ENCODE results near the gene PIEZO1.

The PIEZO1 gene

DNA sequence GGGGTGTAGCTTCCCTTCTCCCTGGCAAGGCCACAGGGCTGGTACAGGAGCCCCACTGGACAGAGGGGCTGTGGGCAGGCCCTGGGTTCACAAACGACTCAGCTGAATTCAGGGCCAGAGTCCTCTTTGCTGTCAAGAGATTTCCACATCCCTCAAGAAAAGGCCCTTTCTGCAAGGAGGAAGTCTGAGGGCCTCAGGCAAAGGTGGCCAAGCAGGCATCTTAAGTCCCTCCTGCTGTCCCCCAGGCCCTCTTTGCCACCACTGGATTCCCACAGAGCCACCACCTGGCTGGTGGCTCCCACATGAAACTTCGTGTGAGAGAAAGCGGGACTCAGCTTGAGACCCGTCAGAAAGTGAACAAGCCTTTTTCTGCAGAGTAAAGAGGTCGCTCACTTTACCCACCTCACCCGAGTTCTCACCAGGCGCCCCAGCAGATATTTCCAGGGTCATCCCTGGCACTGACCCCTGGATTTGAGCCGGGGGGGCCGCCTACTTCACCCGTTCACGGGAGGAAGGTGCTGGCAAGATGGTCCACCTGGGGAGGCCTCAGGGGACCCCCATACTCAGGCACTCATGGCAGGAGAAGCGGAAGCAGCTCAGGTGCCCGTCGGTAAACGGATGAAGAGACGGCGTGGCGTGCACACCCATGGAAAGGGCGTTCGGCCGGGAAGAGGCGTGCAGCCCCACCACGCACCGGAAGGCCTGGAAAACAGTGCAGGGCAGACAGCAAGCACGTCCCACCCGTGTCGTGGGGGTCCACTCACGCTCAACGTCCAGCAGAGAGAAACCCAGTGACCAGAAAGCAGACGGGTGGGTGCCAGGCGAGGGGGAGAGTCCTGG, 82.4 kb downstream of the PIEZO1 start:
- no peak overlapping the region for H3K4me3 ChIP-seq (ENCODE audit: low read length)
- TF ChIP-seq, protein P1, sequence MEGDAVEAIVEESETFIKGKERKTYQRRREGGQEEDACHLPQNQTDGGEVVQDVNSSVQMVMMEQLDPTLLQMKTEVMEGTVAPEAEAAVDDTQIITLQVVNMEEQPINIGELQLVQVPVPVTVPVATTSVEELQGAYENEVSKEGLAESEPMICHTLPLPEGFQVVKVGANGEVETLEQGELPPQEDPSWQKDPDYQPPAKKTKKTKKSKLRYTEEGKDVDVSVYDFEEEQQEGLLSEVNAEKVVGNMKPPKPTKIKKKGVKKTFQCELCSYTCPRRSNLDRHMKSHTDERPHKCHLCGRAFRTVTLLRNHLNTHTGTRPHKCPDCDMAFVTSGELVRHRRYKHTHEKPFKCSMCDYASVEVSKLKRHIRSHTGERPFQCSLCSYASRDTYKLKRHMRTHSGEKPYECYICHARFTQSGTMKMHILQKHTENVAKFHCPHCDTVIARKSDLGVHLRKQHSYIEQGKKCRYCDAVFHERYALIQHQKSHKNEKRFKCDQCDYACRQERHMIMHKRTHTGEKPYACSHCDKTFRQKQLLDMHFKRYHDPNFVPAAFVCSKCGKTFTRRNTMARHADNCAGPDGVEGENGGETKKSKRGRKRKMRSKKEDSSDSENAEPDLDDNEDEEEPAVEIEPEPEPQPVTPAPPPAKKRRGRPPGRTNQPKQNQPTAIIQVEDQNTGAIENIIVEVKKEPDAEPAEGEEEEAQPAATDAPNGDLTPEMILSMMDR (IDR thresholded peaks at IDR 0.05; ENCODE audit: insufficient read depth, low read depth, low read length, missing control alignments) = no peak
- DNase-seq (ENCODE audit: low read depth) = no peak

DNA sequence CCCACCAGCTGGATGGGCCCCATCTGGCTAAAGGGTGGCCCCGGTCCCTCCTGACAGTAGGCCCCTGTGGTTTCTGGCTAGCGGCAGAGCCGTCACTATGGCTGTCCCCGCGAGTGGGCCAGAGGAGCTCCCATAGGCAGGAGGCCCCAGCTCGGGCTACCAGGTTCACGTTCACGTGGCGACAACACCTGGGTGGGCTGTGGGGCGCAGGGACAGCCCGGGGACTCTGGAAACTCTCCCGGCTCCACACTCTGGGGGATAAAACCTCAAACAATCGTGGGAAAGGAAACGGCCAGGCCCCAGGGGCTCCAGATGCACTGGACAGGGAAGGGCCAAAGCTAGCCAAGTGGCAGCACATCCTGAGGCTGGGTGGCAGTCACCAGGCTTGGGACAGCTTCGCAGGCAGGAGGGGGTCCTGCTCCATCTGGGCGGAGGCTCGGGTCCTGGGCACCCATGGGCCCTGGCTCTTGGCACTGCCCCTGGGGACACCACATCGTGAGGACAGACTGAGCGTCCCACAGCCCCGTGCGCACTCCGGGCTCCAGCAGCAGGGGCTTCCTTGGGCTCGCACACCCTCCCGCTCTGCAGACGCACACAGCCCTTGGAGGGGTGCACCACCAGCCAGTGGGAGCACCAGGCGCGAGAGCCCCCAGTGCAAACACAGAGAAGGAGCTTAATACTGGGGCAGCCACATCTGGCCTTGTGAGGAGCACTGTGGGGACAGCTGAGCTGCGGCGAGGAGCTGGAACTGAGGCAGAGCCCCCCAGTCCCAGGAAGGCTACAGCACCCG, 83.2 kb downstream of the PIEZO1 start:
- H3K4me3 ChIP-seq (ENCODE audit: low read length) = no peak overlapping the region
- no peak for DNase-seq (ENCODE audit: low read depth)
- TF ChIP-seq, protein P1 (IDR thresholded peaks at IDR 0.05; ENCODE audit: insufficient read depth, low read depth, low read length, missing control alignments) = no peak

DNA sequence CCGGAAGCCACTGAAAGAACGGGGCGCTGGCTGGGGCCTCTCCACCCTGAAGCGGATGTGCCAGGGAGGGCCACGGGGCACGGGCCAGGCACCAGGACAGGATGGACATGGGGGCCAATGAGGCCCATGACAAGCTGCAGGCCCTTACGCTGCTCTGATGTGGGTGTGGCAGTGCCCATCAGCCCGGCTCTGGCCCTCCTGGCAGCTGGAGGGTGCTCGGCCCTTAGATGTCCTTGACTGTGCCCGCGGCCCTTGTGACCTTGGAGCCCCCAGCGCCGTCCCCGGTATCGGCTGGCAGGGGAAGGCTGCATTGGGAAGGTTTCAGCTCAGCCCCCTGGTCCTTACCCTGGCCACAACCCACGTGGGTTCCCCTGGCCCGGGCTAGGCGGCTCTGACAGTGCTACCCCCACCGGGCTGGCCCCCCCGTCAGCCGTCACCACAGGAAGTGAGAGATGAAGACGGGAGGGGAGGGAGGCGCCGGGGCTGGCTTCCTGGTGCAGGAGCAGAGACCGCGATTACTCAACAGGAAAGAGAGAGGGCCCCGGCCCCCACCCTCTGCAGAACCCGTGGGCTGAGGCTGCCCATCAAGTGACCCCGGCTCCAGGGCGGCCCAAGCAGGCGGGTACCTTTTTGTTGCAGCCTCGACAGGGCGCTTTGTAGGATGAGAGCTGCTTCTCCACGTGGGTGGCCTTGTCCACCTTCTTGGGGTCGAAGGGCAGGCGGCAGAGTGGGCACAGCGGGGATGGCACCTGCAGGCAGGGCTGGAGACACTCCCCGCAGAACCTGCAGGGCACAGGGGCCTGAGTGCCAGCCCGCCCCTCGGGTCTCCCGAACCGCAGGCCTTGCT, 84.2 kb downstream of the PIEZO1 start:
- DNase-seq (ENCODE audit: low read depth) = peak; percentile 61
- TF ChIP-seq, protein P1 (IDR thresholded peaks at IDR 0.05; ENCODE audit: insufficient read depth, low read depth, low read length, missing control alignments) = no peak
- H3K4me3 ChIP-seq (ENCODE audit: low read length) = no peak overlapping the region

DNA sequence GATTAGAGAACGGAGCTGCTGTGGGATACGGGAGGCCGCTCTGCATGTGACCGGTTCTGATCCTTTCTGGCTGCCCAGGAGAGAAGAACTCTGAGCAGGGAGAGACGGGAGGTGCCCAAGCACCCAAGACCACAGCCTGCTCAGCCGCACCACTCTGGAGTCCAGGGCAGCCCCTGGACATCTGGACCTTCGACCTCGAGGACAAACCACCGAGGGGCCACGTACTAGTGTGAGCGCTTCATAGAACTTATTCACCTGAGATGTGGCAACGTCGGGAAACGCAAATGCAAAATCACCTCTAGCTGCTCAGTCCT, 84.7 kb downstream of the PIEZO1 start:
- TF ChIP-seq, protein P1 (IDR thresholded peaks at IDR 0.05; ENCODE audit: insufficient read depth, low read depth, low read length, missing control alignments) = no peak
- H3K4me3 ChIP-seq (ENCODE audit: low read length) = no peak overlapping the region
- no peak for DNase-seq (ENCODE audit: low read depth)

DNA sequence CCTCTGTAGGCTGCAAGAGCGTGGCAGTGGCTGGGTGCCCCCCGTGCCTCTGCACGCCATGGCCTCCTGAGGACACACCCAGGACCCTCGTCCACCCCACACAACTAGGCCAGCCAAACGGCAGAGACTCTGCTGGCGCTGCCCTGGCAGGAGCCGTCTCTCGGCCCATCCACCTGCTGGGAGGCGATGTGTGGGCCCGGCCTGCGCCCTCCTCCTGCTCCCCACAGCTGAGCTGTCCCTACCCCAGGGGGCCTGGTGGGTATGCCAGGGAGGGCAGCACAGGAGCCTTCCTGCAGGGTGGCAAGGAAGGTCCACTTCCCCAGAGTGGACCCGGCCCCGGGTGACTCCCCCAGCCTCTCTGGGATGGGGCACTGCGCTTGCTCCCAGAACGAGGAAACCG, 85.8 kb downstream of the PIEZO1 start:
- TF ChIP-seq, protein P1 (IDR thresholded peaks at IDR 0.05; ENCODE audit: insufficient read depth, low read depth, low read length, missing control alignments) = no peak
- DNase-seq (ENCODE audit: low read depth) = no peak
- no peak overlapping the region for H3K4me3 ChIP-seq (ENCODE audit: low read length)

DNA sequence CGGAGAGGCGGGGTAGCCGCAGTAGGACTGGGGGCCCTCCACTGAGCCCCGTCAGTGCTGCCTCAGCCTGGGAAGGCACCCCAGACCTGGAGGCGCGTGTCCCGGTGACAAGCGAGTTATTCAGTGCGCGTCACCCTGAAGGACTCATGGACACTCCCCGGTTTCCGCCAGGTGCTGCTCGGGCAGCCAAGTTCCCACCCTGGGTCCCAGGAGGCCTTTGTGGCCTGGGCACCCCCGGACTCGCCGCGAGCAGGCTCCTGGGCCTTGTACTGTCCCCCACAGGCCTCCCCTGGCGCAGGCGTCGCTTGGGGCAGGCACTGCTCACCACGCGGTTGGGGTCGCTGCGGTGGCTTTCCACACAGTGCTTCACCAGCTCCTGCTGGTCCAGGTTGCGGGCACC, 86.4 kb downstream of the PIEZO1 start:
- no peak for DNase-seq (ENCODE audit: low read depth)
- no peak overlapping the region for H3K4me3 ChIP-seq (ENCODE audit: low read length)
- TF ChIP-seq, protein P1 (IDR thresholded peaks at IDR 0.05; ENCODE audit: insufficient read depth, low read depth, low read length, missing control alignments) = no peak
